ENCODE results near the gene MFN2. TPM values are rescaled to one million over a fixed set of nuclear protein-coding genes. Genes with fewer than 3 reads are reported as not detected.

MFN2 gene
- total and polyA plus RNA-seq, 2 of the 8 experiments (the other 6 are each of a cell fraction or from before 2014, with no cell fraction given) = 34.0 to 62.5 TPM

DNA sequence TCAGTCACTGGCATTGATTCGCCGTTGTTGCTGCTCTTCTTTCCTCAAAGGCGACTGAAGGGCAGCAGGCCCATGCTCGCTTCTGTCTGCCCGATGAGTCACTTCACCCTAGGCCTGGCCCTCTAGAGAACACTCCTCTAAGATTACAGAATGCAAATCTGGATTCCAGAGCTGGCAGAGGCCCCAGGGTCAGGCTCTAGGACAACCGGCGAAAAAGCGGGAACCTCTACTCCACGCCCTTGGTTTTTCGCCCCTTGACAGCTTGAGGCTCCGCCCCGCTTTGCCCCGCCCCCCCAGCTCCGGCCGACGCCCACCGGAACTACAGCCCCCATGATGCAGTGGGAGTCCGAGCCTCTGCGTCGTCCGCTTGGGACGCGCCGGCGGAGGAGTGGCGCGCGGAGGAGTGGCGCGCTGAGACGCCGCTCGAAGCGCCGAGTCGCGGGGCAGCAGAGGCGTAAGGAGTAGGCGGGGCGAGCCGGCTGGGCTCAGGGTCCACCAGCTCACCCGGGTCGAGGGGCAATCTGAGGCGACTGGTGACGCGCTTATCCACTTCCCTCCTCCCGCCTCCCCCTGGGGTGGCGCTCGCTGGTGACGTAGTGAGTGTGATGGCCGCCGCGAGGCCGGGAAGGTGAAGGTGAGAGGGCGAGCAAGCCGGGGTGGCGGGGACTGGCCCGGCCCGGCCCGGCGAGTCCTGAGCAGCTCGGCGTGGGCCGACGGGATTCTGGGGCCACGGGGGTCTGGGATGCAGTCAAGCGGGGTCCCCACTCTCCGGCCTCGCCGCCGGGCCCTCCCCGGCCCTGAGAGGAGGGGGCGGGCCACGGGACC is at the start of gene MFN2 (continued):
- TF ChIP-seq GABPA (IDR thresholded peaks at IDR 0.05; ENCODE audit: borderline replicate concordance, insufficient read depth, low read length) (no peak), SIX5 (IDR thresholded peaks at IDR 0.05; ENCODE audit: low read depth, low read length) (peak; percentile 55; the same call in 1 of the 2 replicates), POU5F1 (IDR thresholded peaks at IDR 0.05; ENCODE audit: low read depth, low read length) (no peak), CHD7 (IDR thresholded peaks at IDR 0.05; ENCODE audit: insufficient replicate concordance, low read length) (no peak), CEBPB (IDR thresholded peaks at IDR 0.05; ENCODE audit: low read depth, low read length) (no peak), POLR2A (IDR thresholded peaks at IDR 0.05; ENCODE audit: control extremely low read depth in 1 of 2, low read depth in 2 of 2, low read length in 2 of 2) (peak; percentile 91 to 95), NRF1 (IDR thresholded peaks at IDR 0.05; ENCODE audit: low read depth, low read length) (no peak), BCL11A (IDR thresholded peaks at IDR 0.05; ENCODE audit: low read depth in 2 of 2, low read length in 2 of 2) (no peak), TCF12 (IDR thresholded peaks at IDR 0.05; ENCODE audit: low read depth, low read length) (no peak), SAP30 (IDR thresholded peaks at IDR 0.05; ENCODE audit: insufficient read depth, insufficient replicate concordance, low read length) (peak; percentile 81)

All from H1 (cell line).